HCT116 (cell line): ENCODE data around the gene FAH. TPM values are rescaled to one million over a fixed set of nuclear protein-coding genes. Genes with fewer than 3 reads are reported as not detected.

Source experiments
- ATAC-seq: fragments of 200-7000 bp; cut with Tn5 transposase; 2 replicates; pipeline ENCODE4 v1.9.1; 2020; ENCODE audit warnings: mild to moderate bottlenecking, moderate library complexity
- BruUV-seq: library from RNA; stranded (reverse); fragments of 400-500 nt; replicated peaks from 2 replicates; lab custom pipeline; 2021; lab: Mats Ljungman, UMichigan
- CTCF ChIA-PET: fragments of 300-600 bp; sonication (Branson Sonifier 250); formaldehyde crosslinking; loops from one replicate; lab custom pipeline; 2021; ENCODE audit warnings: antibody characterized with exemption; lab: Charles Lee
- POLR2A ChIA-PET: fragments of 300-600, 350-600 bp; sonication (Branson Sonifier 250); formaldehyde crosslinking; loops from one replicate; lab custom pipeline; 2021; ENCODE audit warnings: antibody characterized with exemption; lab: Charles Lee
- RAD21 ChIA-PET, 2 experiments: fragments of 300-600 bp; sonication (Branson Sonifier 250); formaldehyde crosslinking; loops; one replicate each; lab custom pipeline; 2023; ENCODE audit warnings: low total read pairs in 2 of 2; ENCODE audit not compliant: uncharacterized antibody in 2 of 2, unreplicated experiment in 2 of 2, low non-redundant PET in 1 of 2; lab: Charles Lee
- DNase-seq: peaks from one replicate; pipeline ENCODE4 v3.0.0-alpha.2; 2010; ENCODE audit warnings: low read depth, low spot score
- H2AFZ ChIP-seq: fragments of 200-600 bp; shearing (Covaris generic), sonication (generic); 2 replicates; pipeline ENCODE4 v1.6.1; 2017; ENCODE audit warnings: low read depth, mixed run types, mixed read lengths, antibody characterized with exemption, low read length; ENCODE audit not compliant: poor library complexity, severe bottlenecking
- H3K27ac ChIP-seq: 2 replicates; pipeline ENCODE4 v1.5.1; 2012; ENCODE audit warnings: low read depth, low read length
- H3K27me3 ChIP-seq: fragments of 200-600 bp; sonication (generic); 2 replicates; pipeline ENCODE4 v1.6.1; 2016; ENCODE audit warnings: mixed run types, low read length, mixed read lengths; ENCODE audit not compliant: insufficient read depth
- H3K36me3 ChIP-seq, 2 experiments: fragments of 200-500 bp in 1 of 2; fragments of 200-600 bp in 1 of 2; sonication (Bioruptor generic) in 1 of 2; sonication (generic) in 1 of 2; 2 replicates each; pipeline versions ENCODE4 v1.5.1 to v1.6.1; 2014 to 2016; ENCODE audit warnings: low read length in 2 of 2, inconsistent platforms in 1 of 2, mixed read lengths in 1 of 2, mixed run types in 1 of 2; ENCODE audit not compliant: insufficient read depth in 2 of 2, control insufficient read depth in 1 of 2
- H3K4me1 ChIP-seq, 2 experiments: fragments of 200-600 bp in 1 of 2; sonication (generic) in 1 of 2; 2 replicates each; pipeline versions ENCODE4 v1.5.1 to v1.6.1; 2012 to 2017; ENCODE audit warnings: low read length in 2 of 2, inconsistent platforms in 1 of 2, mild to moderate bottlenecking in 1 of 2, mixed read lengths in 1 of 2, mixed run types in 1 of 2, moderate library complexity in 1 of 2; ENCODE audit not compliant: insufficient read depth in 2 of 2, control insufficient read depth in 1 of 2
- H3K4me2 ChIP-seq: fragments of 200-600 bp; sonication (generic); 2 replicates; pipeline ENCODE4 v1.6.1; 2017; ENCODE audit warnings: mixed run types, low read length, mixed read lengths
- H3K4me3 ChIP-seq, 2 experiments: fragments of 200-600 bp in 1 of 2; sonication (generic) in 1 of 2; replicated peaks in 1 of 2; 2 replicates each; pipeline ENCODE4 v1.5.1; 2011 to 2016; ENCODE audit warnings: low read length in 2 of 2, control low read depth in 1 of 2, low read depth in 1 of 2, mild to moderate bottlenecking in 1 of 2, mixed read lengths in 1 of 2, mixed run types in 1 of 2
- H3K79me2 ChIP-seq: fragments of 200-600 bp; sonication (generic); 2 replicates; pipeline ENCODE4 v1.6.1; 2017; ENCODE audit warnings: mild to moderate bottlenecking, mixed run types, low read length, moderate library complexity, mixed read lengths; ENCODE audit not compliant: insufficient read depth
- H3K9ac ChIP-seq: fragments of 200-600 bp; sonication (generic); 2 replicates; pipeline ENCODE4 v1.6.1; 2016; ENCODE audit warnings: low read length, mixed read lengths
- H3K9me2 ChIP-seq: fragments of 200-600 bp; sonication (generic), shearing (Covaris generic); 2 replicates; pipeline ENCODE4 v1.6.1; 2017; ENCODE audit warnings: mixed run types, mild to moderate bottlenecking, moderate library complexity; ENCODE audit not compliant: insufficient read depth
- H3K9me3 ChIP-seq, 2 experiments: fragments of 200-500 bp in 1 of 2; fragments of 200-600 bp in 1 of 2; sonication (Bioruptor generic) in 1 of 2; sonication (generic) in 1 of 2; 2 replicates each; pipeline ENCODE4 v1.6.1; 2014 to 2017; ENCODE audit warnings: low read length in 2 of 2, mixed read lengths in 2 of 2, inconsistent platforms in 1 of 2, low read depth in 1 of 2, mild to moderate bottlenecking in 1 of 2, mixed run types in 1 of 2, moderate library complexity in 1 of 2; ENCODE audit not compliant: control insufficient read depth in 1 of 2, insufficient read depth in 1 of 2
- H4K20me1 ChIP-seq: fragments of 200-600 bp; sonication (generic), shearing (Covaris generic); 2 replicates; pipeline ENCODE4 v1.6.1; 2017; ENCODE audit warnings: mixed run types, mild to moderate bottlenecking, moderate library complexity; ENCODE audit not compliant: insufficient read depth
- CBX3 ChIP-seq: IDR thresholded peaks from 2 replicates; pipeline ENCODE4 v1.6.1; 2012; ENCODE audit warnings: low read depth
- FOSL1 ChIP-seq: IDR thresholded peaks from 2 replicates; pipeline ENCODE4 v1.6.1; 2012; ENCODE audit warnings: low read depth
- JUND ChIP-seq: IDR thresholded peaks from 2 replicates; pipeline ENCODE4 v1.6.1; 2012
- MAX ChIP-seq: IDR thresholded peaks from 2 replicates; pipeline ENCODE4 v1.6.1; 2012
- REST ChIP-seq: IDR thresholded peaks from 2 replicates; pipeline ENCODE4 v1.6.1; 2012; ENCODE audit warnings: low read depth
- SP1 ChIP-seq: IDR thresholded peaks from 2 replicates; pipeline ENCODE4 v1.6.1; 2012; ENCODE audit warnings: low read depth
- intact Hi-C: fragments of 100-400 bp; cut with micrococcal nuclease; formaldehyde crosslinking; loops from 2 replicates; pipeline ENCODE4 v1.10.0; 2022
- total RNA-seq: library from RNA; stranded (reverse); gene quantifications from one replicate; pipeline ENCODE4 v1.2.1, GENCODE V29; 2021; ENCODE audit not compliant: unreplicated experiment

FAH gene
- total RNA-seq, 1 experiment from 2014 or later, result 20.0 TPM

- ATAC-seq, result peak; percentile 82
- H3K79me2 ChIP-seq, result no peaks in the 10 kb centered on the region
- no peak overlapping the region for H3K4me2 ChIP-seq
- intact Hi-C loops, result no loop called here
- peaks cover 22% of the 10 kb centered on the region for H3K27me3 ChIP-seq
- ChIA-PET CTCF (no interaction called here), POLR2A (interaction anchor here (1.2 kb wide), 1 partner anchor 11 kb away, joined by 3 read pairs; no protein-coding TSS in a partner anchor), RAD21 (no interaction called here)
- H4K20me1 ChIP-seq, result no peaks in the 10 kb centered on the region
- DNase-seq, result peak; percentile 4
- H3K4me1 ChIP-seq, result peaks cover 0 to 12% of the 10 kb centered on the region in 2 experiments; a peak in 1 of 4 replicates
- no peak overlapping the region for H3K4me3 ChIP-seq
- no TSS peak for BruUV-seq
- no peaks in the 10 kb centered on the region for H3K36me3 ChIP-seq
- H3K9me2 ChIP-seq, result no peaks in the 10 kb centered on the region
- H3K9ac ChIP-seq, result no peak overlapping the region
- no peak overlapping the region for H3K27ac ChIP-seq
- TF ChIP-seq FOSL1 (0 out of 2 replicates have a peak, but pooled peaks have one; percentile 29), CBX3 (peak; percentile 12; the same call in 1 of the 2 replicates), REST (no peak), JUND (no peak), SP1 (peak; percentile 43), MAX (peak; percentile 66; the same call in 1 of the 2 replicates)
- H2AFZ ChIP-seq, result no peak overlapping the region
- no peaks in the 10 kb centered on the region for H3K9me3 ChIP-seq
Observed at GRCh38 chr15:80202641-80203360, 50.0 kb downstream of the FAH start.
